RKO (cell line): ENCODE results near the gene MSANTD2.

Source experiments
- DNase-seq: peaks from one replicate; pipeline ENCODE4 v3.0.0-alpha.2; 2016; ENCODE audit warnings: low spot score

Gene MSANTD2

GRCh38 chr11:124732230-124732629, 68.0 kb downstream of the MSANTD2 start:
- DNase-seq: no peak

- no peak for DNase-seq
These were observed 70.6 kb downstream of the MSANTD2 start for GRCh38 chr11:124729571-124729970.

- no peak for DNase-seq
These were observed 72.1 kb downstream of the MSANTD2 start for GRCh38 chr11:124728134-124728533.

GRCh38 chr11:124727474-124727873, 72.7 kb downstream of the MSANTD2 start:
- no peak for DNase-seq

- DNase-seq: no peak
These were observed 74.5 kb downstream of the MSANTD2 start for GRCh38 chr11:124725719-124726105.

GRCh38 chr11:124724979-124725718, 75.1 kb downstream of the MSANTD2 start:
- no peak for DNase-seq

GRCh38 chr11:124722176-124722575, 78.0 kb downstream of the MSANTD2 start:
- DNase-seq: no peak

GRCh38 chr11:124719534-124719933, 80.7 kb downstream of the MSANTD2 start:
- DNase-seq: no peak

GRCh38 chr11:124718801-124719200, 81.4 kb downstream of the MSANTD2 start:
- DNase-seq: no peak

GRCh38 chr11:124717786-124718651, 82.2 kb downstream of the MSANTD2 start:
- no peak for DNase-seq

- no peak for DNase-seq
These were observed 82.8 kb downstream of the MSANTD2 start for GRCh38 chr11:124717421-124717785.

GRCh38 chr11:124716591-124716990, 83.6 kb downstream of the MSANTD2 start:
- DNase-seq: no peak
